HG03095 (cell line): ENCODE measurements around the gene CYTH3.
"Not testable (repeated sequence)": the region's sequence is repeated elsewhere in the genome, so short reads cannot be mapped to it uniquely, and the experiment has no call there.

Experiments
- ATAC-seq: cut with Tn5 transposase; IDR thresholded peaks from one replicate; pipeline ENCODE4 v1.9.1; 2021; ENCODE audit warnings: moderate library complexity; ENCODE audit not compliant: unreplicated experiment

Gene CYTH3

GRCh38 chr7:6234384-6234783 is 38.0 kb downstream of the CYTH3 start:
- ATAC-seq: peak; percentile 59

- no peak for ATAC-seq
These were observed 39.9 kb downstream of the CYTH3 start for GRCh38 chr7:6232534-6232933.

GRCh38 chr7:6232116-6232515 is 40.3 kb downstream of the CYTH3 start:
- no peak for ATAC-seq

GRCh38 chr7:6231184-6231583 is 41.2 kb downstream of the CYTH3 start:
- no peak for ATAC-seq

- not testable (repeated sequence) for ATAC-seq
These were observed 43.1 kb downstream of the CYTH3 start for GRCh38 chr7:6229284-6229683.

GRCh38 chr7:6228361-6229229 is 43.8 kb downstream of the CYTH3 start:
- peak; percentile 66 for ATAC-seq

GRCh38 chr7:6227294-6227846 is 45.1 kb downstream of the CYTH3 start:
- no peak for ATAC-seq

- ATAC-seq: no peak
These were observed 46.1 kb downstream of the CYTH3 start for GRCh38 chr7:6226194-6226799.

GRCh38 chr7:6223411-6223810 is 49.0 kb downstream of the CYTH3 start:
- ATAC-seq: not testable (repeated sequence)

- not testable (repeated sequence) for ATAC-seq
These were observed 49.4 kb downstream of the CYTH3 start for GRCh38 chr7:6223010-6223409.

- no peak for ATAC-seq
These were observed 50.8 kb downstream of the CYTH3 start for GRCh38 chr7:6221340-6222319.

GRCh38 chr7:6218329-6218728 is 54.1 kb downstream of the CYTH3 start:
- ATAC-seq: no peak

- ATAC-seq: no peak
These were observed 60.4 kb downstream of the CYTH3 start for GRCh38 chr7:6212008-6212407.

- no peak for ATAC-seq
These were observed 61.6 kb downstream of the CYTH3 start for GRCh38 chr7:6210621-6211372.

GRCh38 chr7:6209340-6209739 is 63.1 kb downstream of the CYTH3 start:
- ATAC-seq: no peak

GRCh38 chr7:6208573-6209328 is 63.7 kb downstream of the CYTH3 start:
- ATAC-seq: no peak

- no peak for ATAC-seq
These were observed 66.3 kb downstream of the CYTH3 start for GRCh38 chr7:6205971-6206660.

GRCh38 chr7:6203381-6203780 is 69.0 kb downstream of the CYTH3 start:
- no peak for ATAC-seq

- no peak for ATAC-seq
These were observed 70.3 kb downstream of the CYTH3 start for GRCh38 chr7:6202117-6202516.
